OCI-LY7 (cell line): ENCODE results near the gene MUSK. TPM values are rescaled to one million over a fixed set of nuclear protein-coding genes. Genes with fewer than 3 reads are reported as not detected.

ENCODE experiments used
- BruUV-seq: library from RNA; stranded (reverse); fragments of 400-500 nt; replicated peaks from 2 replicates; lab custom pipeline; 2021; lab: Mats Ljungman, UMichigan
- CTCF ChIA-PET: fragments of 300-600 bp; sonication (Branson Sonifier 250); formaldehyde crosslinking; loops from one replicate; lab custom pipeline; 2022; ENCODE audit warnings: antibody characterized with exemption; ENCODE audit not compliant: unreplicated experiment; lab: Charles Lee
- POLR2A ChIA-PET: fragments of 300-600 bp; sonication (Branson Sonifier 250); formaldehyde crosslinking; loops from one replicate; lab custom pipeline; 2022; ENCODE audit warnings: antibody characterized with exemption; lab: Charles Lee
- DNase-seq: peaks from one replicate; pipeline ENCODE4 v3.0.0-alpha.2; 2015; ENCODE audit warnings: low spot score
- H2AFZ ChIP-seq: fragments of 200-600 bp; sonication (generic), shearing (Covaris generic); 2 replicates; pipeline ENCODE4 v1.6.1; 2014; ENCODE audit warnings: mild to moderate bottlenecking, antibody characterized with exemption, low read length, moderate library complexity
- H3K27ac ChIP-seq: fragments of 200-600 bp; sonication (generic); 2 replicates; pipeline ENCODE4 v1.5.1; 2014; ENCODE audit warnings: mixed run types, low read depth, mild to moderate bottlenecking, moderate library complexity, low read length, inconsistent platforms; ENCODE audit not compliant: poor library complexity, severe bottlenecking
- H3K36me3 ChIP-seq: fragments of 200-600 bp; sonication (generic); 2 replicates; pipeline ENCODE4 v1.6.1; 2014; ENCODE audit warnings: mild to moderate bottlenecking, antibody characterized with exemption, low read length, moderate library complexity, mixed read lengths; ENCODE audit not compliant: insufficient read depth
- H3K4me1 ChIP-seq: fragments of 200-600 bp; sonication (generic); 2 replicates; pipeline ENCODE4 v1.5.1; 2014; ENCODE audit warnings: mild to moderate bottlenecking, low read length; ENCODE audit not compliant: insufficient read depth, poor library complexity, severe bottlenecking
- H3K4me2 ChIP-seq: fragments of 200-600 bp; sonication (generic); 2 replicates; pipeline ENCODE4 v1.6.1; 2014; ENCODE audit warnings: mild to moderate bottlenecking, low read length
- H3K4me3 ChIP-seq: fragments of 200-600 bp; sonication (generic); 2 replicates; pipeline ENCODE4 v1.5.1; 2014; ENCODE audit warnings: mild to moderate bottlenecking, low read depth, low read length; ENCODE audit not compliant: poor library complexity, severe bottlenecking
- H3K79me2 ChIP-seq: fragments of 200-600 bp; sonication (generic); 2 replicates; pipeline ENCODE4 v1.6.1; 2016; ENCODE audit warnings: low read depth, mild to moderate bottlenecking, low read length, moderate library complexity, mixed read lengths; ENCODE audit not compliant: insufficient read depth
- H3K9me2 ChIP-seq: fragments of 200-600 bp; sonication (generic); 2 replicates; pipeline ENCODE4 v1.6.1; 2016; ENCODE audit warnings: mild to moderate bottlenecking, low read length, mixed read lengths; ENCODE audit not compliant: insufficient read depth
- H3K9me3 ChIP-seq: fragments of 200-600 bp; sonication (generic); 2 replicates; pipeline ENCODE4 v1.6.1; 2014; ENCODE audit warnings: mild to moderate bottlenecking, mixed run types, low read length, mixed read lengths
- H4K20me1 ChIP-seq: fragments of 200-600 bp; sonication (generic); 2 replicates; pipeline ENCODE4 v1.6.1; 2014; ENCODE audit warnings: mild to moderate bottlenecking, antibody characterized with exemption, low read length, moderate library complexity, mixed read lengths; ENCODE audit not compliant: insufficient read depth
- EZH2phosphoT487 ChIP-seq: fragments of 200-600 bp; sonication (generic); IDR thresholded peaks from 2 replicates; pipeline ENCODE4 v1.6.1; 2018; ENCODE audit warnings: low read depth, borderline replicate concordance, mild to moderate bottlenecking, mixed run types, antibody characterized with exemption, low read length, moderate library complexity, mixed read lengths
- intact Hi-C: fragments of 100-400 bp; cut with micrococcal nuclease; formaldehyde crosslinking; loops from one replicate; pipeline ENCODE4 v1.10.0; 2022; ENCODE audit not compliant: unreplicated experiment
- total RNA-seq, 2 experiments: library from RNA; depleted of rRNA in 1 of 2; stranded (reverse); fragments of >200 nt in 1 of 2; shearing (Covaris generic) in 1 of 2; gene quantifications; 2 replicates each; pipeline ENCODE4 v1.2.3, GENCODE V29; 2014 to 2022
- TF ChIP-seq, protein P1 (sequence below): fragments of 200-600 bp; sonication (generic); conservative IDR thresholded peaks from 2 replicates; pipeline ENCODE4 v1.5.1; 2014; ENCODE audit warnings: mild to moderate bottlenecking, antibody characterized with exemption, low read length, moderate library complexity, mixed read lengths

Gene MUSK
- total RNA-seq, 2 experiments from 2014 or later = not detected

DNA sequence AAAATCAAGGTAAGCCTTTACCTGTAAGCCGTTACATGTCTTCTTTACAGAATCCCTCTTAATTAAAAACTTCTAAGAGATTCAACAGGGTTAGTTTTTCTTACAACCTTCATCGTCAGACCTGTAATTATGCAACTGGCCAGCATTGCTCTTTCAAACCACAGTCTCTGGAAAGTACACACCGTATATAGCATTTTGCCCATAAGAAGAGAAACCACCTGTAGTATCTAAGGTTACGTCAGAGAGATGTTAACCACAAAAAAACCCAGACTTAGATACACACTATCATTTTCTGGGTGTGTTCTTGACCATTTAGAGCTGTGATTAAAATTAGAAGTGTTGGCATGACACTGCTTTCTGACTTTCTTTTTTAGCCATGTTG, 140.0 kb downstream of the MUSK start:
- TF ChIP-seq, protein P1, sequence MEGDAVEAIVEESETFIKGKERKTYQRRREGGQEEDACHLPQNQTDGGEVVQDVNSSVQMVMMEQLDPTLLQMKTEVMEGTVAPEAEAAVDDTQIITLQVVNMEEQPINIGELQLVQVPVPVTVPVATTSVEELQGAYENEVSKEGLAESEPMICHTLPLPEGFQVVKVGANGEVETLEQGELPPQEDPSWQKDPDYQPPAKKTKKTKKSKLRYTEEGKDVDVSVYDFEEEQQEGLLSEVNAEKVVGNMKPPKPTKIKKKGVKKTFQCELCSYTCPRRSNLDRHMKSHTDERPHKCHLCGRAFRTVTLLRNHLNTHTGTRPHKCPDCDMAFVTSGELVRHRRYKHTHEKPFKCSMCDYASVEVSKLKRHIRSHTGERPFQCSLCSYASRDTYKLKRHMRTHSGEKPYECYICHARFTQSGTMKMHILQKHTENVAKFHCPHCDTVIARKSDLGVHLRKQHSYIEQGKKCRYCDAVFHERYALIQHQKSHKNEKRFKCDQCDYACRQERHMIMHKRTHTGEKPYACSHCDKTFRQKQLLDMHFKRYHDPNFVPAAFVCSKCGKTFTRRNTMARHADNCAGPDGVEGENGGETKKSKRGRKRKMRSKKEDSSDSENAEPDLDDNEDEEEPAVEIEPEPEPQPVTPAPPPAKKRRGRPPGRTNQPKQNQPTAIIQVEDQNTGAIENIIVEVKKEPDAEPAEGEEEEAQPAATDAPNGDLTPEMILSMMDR = no peak
- intact Hi-C loops = no loop called here
- POLR2A ChIA-PET = no interaction called here
- H3K4me2 ChIP-seq = no peak overlapping the region
- no peaks in the 10 kb centered on the region for H4K20me1 ChIP-seq
- H3K79me2 ChIP-seq = no peaks in the 10 kb centered on the region
- CTCF ChIA-PET = no interaction called here
- no peak overlapping the region for H2AFZ ChIP-seq
- no peak overlapping the region for H3K4me3 ChIP-seq
- H3K9me3 ChIP-seq = no peaks in the 10 kb centered on the region
- no TSS peak for BruUV-seq
- H3K4me1 ChIP-seq = no peaks in the 10 kb centered on the region
- no peak overlapping the region for H3K27ac ChIP-seq
- no peaks in the 10 kb centered on the region for H3K9me2 ChIP-seq
- no peaks in the 10 kb centered on the region for H3K36me3 ChIP-seq
- no peak for DNase-seq

DNA sequence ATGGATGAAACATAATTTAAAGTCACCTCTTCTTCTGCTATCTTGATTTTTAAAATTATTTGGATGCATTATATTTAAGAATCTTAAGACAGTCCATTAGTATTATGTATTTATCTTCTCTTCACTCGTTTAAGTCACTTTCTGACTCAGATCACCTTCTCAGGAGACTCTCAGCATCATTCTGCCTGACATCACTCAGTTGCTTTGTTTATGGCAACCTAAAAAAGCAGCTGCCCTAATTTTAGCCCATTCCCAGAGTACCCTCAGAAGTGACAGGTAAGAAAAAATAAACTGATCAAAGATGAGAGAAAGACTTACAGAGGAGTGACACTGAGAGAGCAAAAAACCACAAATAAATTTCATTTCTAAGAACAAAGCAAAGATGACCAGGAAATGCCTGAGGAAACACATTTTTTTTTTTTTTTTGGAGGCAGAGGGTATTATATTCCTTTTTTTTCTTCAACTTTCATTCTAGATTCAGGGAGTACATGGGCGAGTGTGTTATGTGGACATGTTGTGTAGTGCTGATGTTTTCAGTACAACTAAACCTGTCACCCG, 140.5 kb downstream of the MUSK start:
- BruUV-seq = no TSS peak
- no peak overlapping the region for H3K4me2 ChIP-seq

DNA sequence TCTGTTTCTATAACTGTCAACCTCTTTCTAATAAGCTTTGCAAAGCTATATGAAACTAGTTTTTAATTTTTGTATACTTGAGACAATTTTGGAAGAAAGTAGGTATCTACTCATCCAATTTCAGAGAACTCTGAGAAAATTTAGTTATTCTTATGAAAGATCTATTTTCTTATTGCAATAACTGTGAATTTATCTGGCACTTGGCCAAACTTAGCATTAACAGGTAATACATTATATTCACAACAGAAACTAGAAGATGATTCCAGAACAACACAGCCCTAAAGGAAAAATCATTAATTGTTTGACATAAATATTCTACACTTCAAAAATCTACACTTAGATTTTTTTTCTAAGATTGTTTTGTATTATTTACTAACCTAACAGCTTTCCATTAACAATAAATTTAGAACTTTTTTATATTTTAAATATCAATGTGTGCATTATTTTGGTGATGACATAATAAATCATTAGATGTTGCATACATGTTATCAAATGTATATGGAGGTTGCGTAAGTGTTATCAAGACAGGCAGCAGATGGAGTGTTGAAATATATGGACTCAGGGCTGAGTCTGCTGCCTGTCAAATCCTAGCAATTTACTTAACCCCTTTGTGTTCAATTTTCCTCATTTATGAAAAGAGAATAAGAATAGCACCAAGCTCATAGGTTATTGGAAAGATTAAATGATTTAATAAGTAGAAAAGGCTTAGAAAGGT, 141.8 kb downstream of the MUSK start:
- Histone ChIP-seq H3K4me3 (no peak overlapping the region), H3K36me3 (no peaks in the 10 kb centered on the region), H3K9me3 (no peaks in the 10 kb centered on the region), H3K27ac (no peak overlapping the region), H3K9me2 (no peaks in the 10 kb centered on the region), H2AFZ (no peak overlapping the region), H3K4me2 (no peak overlapping the region), H4K20me1 (no peaks in the 10 kb centered on the region), H3K79me2 (no peaks in the 10 kb centered on the region), H3K4me1 (no peaks in the 10 kb centered on the region)
- POLR2A ChIA-PET = no interaction called here
- no peak for TF ChIP-seq EZH2phosphoT487
- TF ChIP-seq, protein P1 = no peak
- no TSS peak for BruUV-seq
- CTCF ChIA-PET = no interaction called here
- no peak for DNase-seq
- intact Hi-C loops = no loop called here

More for the DNA sequence above, 140.5 kb downstream of the MUSK start:
- ChIA-PET POLR2A (no interaction called here), CTCF (no interaction called here)
- intact Hi-C loops = no loop called here
- DNase-seq = no peak
- H3K9me2 ChIP-seq = no peaks in the 10 kb centered on the region
- H3K4me3 ChIP-seq = no peak overlapping the region
- no peaks in the 10 kb centered on the region for H3K79me2 ChIP-seq
- H2AFZ ChIP-seq = no peak overlapping the region
- H3K27ac ChIP-seq = no peak overlapping the region
- H3K4me1 ChIP-seq = no peaks in the 10 kb centered on the region
- no peaks in the 10 kb centered on the region for H4K20me1 ChIP-seq
- TF ChIP-seq, protein P1 = no peak
- TF ChIP-seq EZH2phosphoT487 = no peak
- no peaks in the 10 kb centered on the region for H3K9me3 ChIP-seq
- no peaks in the 10 kb centered on the region for H3K36me3 ChIP-seq
